Gastroesophageal sphincter (tissue), 3 donors: ENCODE results near the gene IL1F10.

Experiments used
- CTCF ChIP-seq, 4 experiments: fragments of 200-600 bp in 2 of 4; fragments of 450-650 bp in 2 of 4; sonication (generic) in 1 of 4; IDR thresholded peaks; one replicate each; pipeline ENCODE4 v1.5.1; 2017 to 2019; ENCODE audit warnings: antibody characterized with exemption in 4 of 4, mild to moderate bottlenecking in 2 of 4, moderate library complexity in 2 of 4
- EP300 ChIP-seq: sonication (generic); formaldehyde crosslinking; IDR thresholded peaks from one replicate; pipeline ENCODE4 v1.6.1; 2017; ENCODE audit warnings: antibody characterized with exemption, mild to moderate bottlenecking
- POLR2A ChIP-seq, 2 donors: fragments of 450-650 bp; IDR thresholded peaks; one replicate each; pipeline ENCODE4 v1.6.1; 2017; ENCODE audit warnings: antibody characterized with exemption in 2 of 2, mild to moderate bottlenecking in 2 of 2, moderate library complexity in 1 of 2

GRCh38 chr2:113053666-113054065, 14.1 kb upstream of the IL1F10 start:
- TF ChIP-seq CTCF (IDR thresholded peaks at IDR 0.05) (no peak), POLR2A (IDR thresholded peaks at IDR 0.05) (no peak), EP300 (no peak)
